ENCODE measurements around the gene IER5. TPM values are rescaled to one million over a fixed set of nuclear protein-coding genes. Genes with fewer than 3 reads are reported as not detected.

IER5 gene
- total RNA-seq, 1 experiment from 2014 or later = 30.5 TPM

GRCh38 chr1:181050922-181051321, 37.6 kb upstream of the IER5 start:
- H3K27me3 ChIP-seq (ENCODE audit: insufficient read depth, low read length) = no peaks in the 10 kb centered on the region
- ChIA-PET POLR2A (no interaction called here), CTCF (no interaction called here), RAD21 (ENCODE audit: low non-redundant PET in 1 of 2, low total read pairs in 2 of 2, uncharacterized antibody in 2 of 2, unreplicated experiment in 2 of 2) (no interaction called here)
- no peak for DNase-seq (ENCODE audit: low read depth, low spot score)
- H3K4me3 ChIP-seq (replicated peaks in 1 of 2; ENCODE audit: low read depth in 1 of 2, low read length in 2 of 2) = no peak overlapping the region
- BruUV-seq (replicated peaks) = no TSS peak
- ATAC-seq = no peak
- no peaks in the 10 kb centered on the region for H3K4me1 ChIP-seq (ENCODE audit: control insufficient read depth in 1 of 2, insufficient read depth in 2 of 2, low read length in 2 of 2)
- no peak overlapping the region for H3K9ac ChIP-seq (ENCODE audit: low read length)
- H2AFZ ChIP-seq (ENCODE audit: low read depth, low read length, poor library complexity, severe bottlenecking) = no peak overlapping the region
- H3K4me2 ChIP-seq (ENCODE audit: low read length) = no peak overlapping the region
- no peaks in the 10 kb centered on the region for H3K36me3 ChIP-seq (ENCODE audit: control insufficient read depth in 1 of 2, insufficient read depth in 2 of 2, low read length in 2 of 2)
- no peaks in the 10 kb centered on the region for H3K79me2 ChIP-seq (ENCODE audit: insufficient read depth, low read length)
- H3K9me3 ChIP-seq (ENCODE audit: control insufficient read depth in 1 of 2, insufficient read depth in 1 of 2, low read depth in 1 of 2, low read length in 2 of 2) = no peaks in the 10 kb centered on the region
- intact Hi-C loops (cut with micrococcal nuclease) = no loop called here
- H4K20me1 ChIP-seq (ENCODE audit: insufficient read depth) = no peaks in the 10 kb centered on the region
- H3K27ac ChIP-seq (ENCODE audit: low read depth, low read length) = no peak overlapping the region
- no peaks in the 10 kb centered on the region for H3K9me2 ChIP-seq (ENCODE audit: insufficient read depth)
- TF ChIP-seq YY1 (IDR thresholded peaks at IDR 0.05; ENCODE audit: extremely low read depth, insufficient replicate concordance, low read depth, low read length) = no peak
- no peak for TF ChIP-seq SP1 (IDR thresholded peaks at IDR 0.05; ENCODE audit: low read depth)
- no peak for TF ChIP-seq JUND (IDR thresholded peaks at IDR 0.05)

- Histone ChIP-seq H3K9ac (ENCODE audit: low read length) (no peak overlapping the region), H3K4me1 (ENCODE audit: control insufficient read depth in 1 of 2, insufficient read depth in 2 of 2, low read length in 2 of 2) (no peaks in the 10 kb centered on the region), H3K36me3 (ENCODE audit: control insufficient read depth in 1 of 2, insufficient read depth in 2 of 2, low read length in 2 of 2) (no peaks in the 10 kb centered on the region), H3K9me3 (ENCODE audit: control insufficient read depth in 1 of 2, insufficient read depth in 1 of 2, low read depth in 1 of 2, low read length in 2 of 2) (peaks cover 0 to 10% of the 10 kb centered on the region in 2 experiments; a peak in 1 of 4 replicates), H3K79me2 (ENCODE audit: insufficient read depth, low read length) (no peaks in the 10 kb centered on the region), H3K27me3 (ENCODE audit: insufficient read depth, low read length) (no peaks in the 10 kb centered on the region), H3K4me2 (ENCODE audit: low read length) (no peak overlapping the region), H3K27ac (ENCODE audit: low read depth, low read length) (no peak overlapping the region), H3K9me2 (ENCODE audit: insufficient read depth) (no peaks in the 10 kb centered on the region), H3K4me3 (replicated peaks in 1 of 2; ENCODE audit: low read depth in 1 of 2, low read length in 2 of 2) (no peak overlapping the region), H4K20me1 (ENCODE audit: insufficient read depth) (no peaks in the 10 kb centered on the region), H2AFZ (ENCODE audit: low read depth, low read length, poor library complexity, severe bottlenecking) (no peak overlapping the region)
- intact Hi-C loops (cut with micrococcal nuclease) = no loop called here
- BruUV-seq (replicated peaks) = no TSS peak
- ChIA-PET POLR2A (no interaction called here), CTCF (no interaction called here), RAD21 (ENCODE audit: low non-redundant PET in 1 of 2, low total read pairs in 2 of 2, uncharacterized antibody in 2 of 2, unreplicated experiment in 2 of 2) (no interaction called here)
- TF ChIP-seq EGR1 (IDR thresholded peaks at IDR 0.05; ENCODE audit: low read depth) = no peak
- no peak for TF ChIP-seq CTCF (IDR thresholded peaks at IDR 0.05 in 2 of 3, conservative IDR thresholded peaks at IDR 0.05 in 1 of 3; ENCODE audit: borderline replicate concordance in 1 of 3, insufficient read depth in 1 of 3, low read depth in 2 of 3, low read length in 2 of 3)
- no peak for TF ChIP-seq MAX (IDR thresholded peaks at IDR 0.05)
- TF ChIP-seq ZNF274 (IDR thresholded peaks at IDR 0.05; ENCODE audit: low read depth, low read length) = no peak
- no peak for TF ChIP-seq CEBPB (IDR thresholded peaks at IDR 0.05; ENCODE audit: low read depth)
- TF ChIP-seq SIN3A (IDR thresholded peaks at IDR 0.05; ENCODE audit: low read depth) = no peak
- TF ChIP-seq ZFX (IDR thresholded peaks at IDR 0.05) = no peak
- no peak for TF ChIP-seq POLR2A (IDR thresholded peaks at IDR 0.05; ENCODE audit: borderline replicate concordance, extremely low read depth, insufficient read depth, insufficient read length)
- TF ChIP-seq RAD21 (IDR thresholded peaks at IDR 0.05; ENCODE audit: low read depth) = no peak
- no peak for TF ChIP-seq ATF3 (IDR thresholded peaks at IDR 0.05)
- no peak for TF ChIP-seq EZH2phosphoT487 (IDR thresholded peaks at IDR 0.05; ENCODE audit: borderline replicate concordance)
- no peak for TF ChIP-seq ZBTB33 (IDR thresholded peaks at IDR 0.05; ENCODE audit: extremely low read depth, insufficient replicate concordance, low read length)
- ATAC-seq = no peak
- no peak for DNase-seq (ENCODE audit: low read depth, low spot score)
Observed at GRCh38 chr1:181056560-181056959, 31.9 kb upstream of the IER5 start.
